T-cell (primary cell): Measurements from ENCODE around the gene HIKESHI. TPM values are rescaled to one million over a fixed set of nuclear protein-coding genes. Genes with fewer than 3 reads are reported as not detected.

ENCODE experiments used
- ATAC-seq, 4 experiments: fragments of 200-7000 bp in 3 of 4; fragments of 150-1000 bp in 1 of 4; cut with Tn5 transposase; replicated peaks in 1 of 4; 1 replicate in 3 of 4; 2 replicates in 1 of 4; pipeline ENCODE4 v1.10.0; 2021; ENCODE audit warnings: moderate library complexity in 3 of 4, mild to moderate bottlenecking in 2 of 4, moderate number of reproducible peaks in 1 of 4
- CTCF ChIA-PET, 2 donors: fragments of 300-600 bp; sonication (Branson Sonifier 250); formaldehyde crosslinking; loops; one replicate each; lab custom pipeline; 2022; ENCODE audit warnings: antibody characterized with exemption in 2 of 2; lab: Charles Lee
- POLR2A ChIA-PET, 2 donors: fragments of 300-600 bp; sonication (Branson Sonifier 250); formaldehyde crosslinking; loops; one replicate each; lab custom pipeline; 2022; ENCODE audit warnings: antibody characterized with exemption in 2 of 2; lab: Charles Lee
- DNase-seq, 35 experiments: peaks; one replicate each; pipeline versions ENCODE4 v3.0.0 to v3.0.0-alpha.2; 2013 to 2023
- H3K27ac ChIP-seq: one replicate; pipeline ENCODE4 v1.5.1; 2013; ENCODE audit warnings: low read length
- H3K27me3 ChIP-seq, 2 experiments: replicated peaks in 1 of 2; 1 replicate in 1 of 2; 2 replicates in 1 of 2; pipeline versions ENCODE4 v1.6.1 to v1.7.0; 2013; ENCODE audit warnings: low read length in 1 of 2, mixed read lengths in 1 of 2; ENCODE audit not compliant: control insufficient read depth in 2 of 2, insufficient read depth in 2 of 2; ENCODE audit errors: extremely low read depth in 1 of 2
- H3K36me3 ChIP-seq, 2 donors: 1 replicate in 1 of 2; 2 replicates in 1 of 2; pipeline versions ENCODE4 v1.6.1 to v1.7.0; 2013; ENCODE audit warnings: low read length in 1 of 2; ENCODE audit not compliant: control insufficient read depth in 2 of 2, insufficient read depth in 1 of 2; ENCODE audit errors: extremely low read depth in 1 of 2
- H3K4me1 ChIP-seq, 2 experiments: 1 replicate in 1 of 2; 2 replicates in 1 of 2; pipeline versions ENCODE4 v1.6.1 to v1.7.0; 2013; ENCODE audit warnings: low read length in 2 of 2, mixed read lengths in 1 of 2; ENCODE audit not compliant: insufficient read depth in 2 of 2, control insufficient read depth in 1 of 2; ENCODE audit errors: extremely low read depth in 1 of 2
- H3K4me3 ChIP-seq, 2 donors: 1 replicate in 1 of 2; 2 replicates in 1 of 2; pipeline versions ENCODE4 v1.5.1 to v1.7.0; 2013; ENCODE audit warnings: mild to moderate bottlenecking in 2 of 2, low read length in 1 of 2, moderate library complexity in 1 of 2; ENCODE audit not compliant: control insufficient read depth in 1 of 2; ENCODE audit errors: extremely low read depth in 1 of 2
- H3K9me3 ChIP-seq: 2 replicates; pipeline ENCODE4 v1.7.0; 2013
- H3K27ac Mint-ChIP-seq, 2 donors: one replicate each; pipeline ENCODE4 v1.8.0; 2020 to 2021; ENCODE audit warnings: mild to moderate bottlenecking in 2 of 2, mixed read lengths in 2 of 2
- H3K27me3 Mint-ChIP-seq, 2 donors: one replicate each; pipeline ENCODE4 v1.8.0; 2021 to 2022; ENCODE audit warnings: mixed read lengths in 2 of 2
- H3K36me3 Mint-ChIP-seq: one replicate; pipeline ENCODE4 v1.8.0; 2021; ENCODE audit warnings: mixed read lengths
- H3K4me1 Mint-ChIP-seq, 3 donors: one replicate each; pipeline ENCODE4 v1.8.0; 2020 to 2022; ENCODE audit warnings: mixed read lengths in 3 of 3, mild to moderate bottlenecking in 1 of 3
- H3K4me3 Mint-ChIP-seq, 3 donors: one replicate each; pipeline ENCODE4 v1.8.0; 2020 to 2022; ENCODE audit warnings: mild to moderate bottlenecking in 3 of 3, mixed read lengths in 3 of 3, moderate library complexity in 3 of 3
- H3K9me3 Mint-ChIP-seq, 3 donors: one replicate each; pipeline ENCODE4 v1.8.0; 2020 to 2022; ENCODE audit warnings: mixed read lengths in 3 of 3
- WGBS: methylation state at CpG from one replicate; pipeline ENCODE4 v1.1.5; 2013; ENCODE audit warnings: missing lambda C conversion rate; ENCODE audit not compliant: insufficient coverage; 5-methylcytosine and 5-hydroxymethylcytosine counted together
- total RNA-seq, 35 experiments: library from RNA in 6 of 35; stranded (reverse) in 6 of 35; fragments of 120-200 nt in 1 of 35; gene quantifications; one replicate each; pipeline versions ENCODE4 v1.2.1 to v1.2.4 and lab custom pipeline; 2013 to 2026

The HIKESHI gene
- total RNA-seq, 5 donors from 2014 or later (not counting 1 experiment from before 2014, with no cell fraction given) = 20.6 to 32.1 (median 28.7) TPM

- no peak overlapping the region for H3K27ac Mint-ChIP-seq
- H3K27me3 Mint-ChIP-seq = no peaks in the 10 kb centered on the region
- peaks cover 0 to 4% (median 0%) of the 10 kb centered on the region in 3 donors for H3K9me3 Mint-ChIP-seq
- peaks cover 75% of the 10 kb centered on the region for H3K36me3 Mint-ChIP-seq
- Histone ChIP-seq H3K9me3 (no peaks in the 10 kb centered on the region), H3K27ac (no peak overlapping the region), H3K27me3 (no peaks in the 10 kb centered on the region), H3K4me3 (no peak overlapping the region), H3K4me1 (peaks cover 0 to 5% of the 10 kb centered on the region in 2 experiments), H3K36me3 (peaks cover 3 to 54% of the 10 kb centered on the region in 2 donors)
- H3K4me3 Mint-ChIP-seq = no peak overlapping the region
- ATAC-seq (no peak), DNase-seq (no peak)
- ChIA-PET POLR2A (no interaction called here), CTCF (interaction anchor here in 1 of 2 donors (1.0 kb wide), 1 partner anchor 10 kb away, joined by 4 read pairs; no protein-coding TSS in a partner anchor)
- WGBS = 80% methylated on average over 1 of the region's 2 CpGs
- peaks cover 27 to 36% (median 31%) of the 10 kb centered on the region in 3 donors for H3K4me1 Mint-ChIP-seq
These were observed 26.3 kb upstream of the HIKESHI start for GRCh38 chr11:86275493-86276370.

- Mint-ChIP-seq H3K27me3 (no peaks in the 10 kb centered on the region), H3K36me3 (peaks cover 70% of the 10 kb centered on the region), H3K27ac (no peak overlapping the region), H3K9me3 (peaks cover 0 to 4% (median 0%) of the 10 kb centered on the region in 3 donors), H3K4me3 (no peak overlapping the region), H3K4me1 (peaks cover 11 to 39% (median 26%) of the 10 kb centered on the region in 3 donors)
- Histone ChIP-seq H3K4me3 (no peak overlapping the region), H3K27ac (no peak overlapping the region), H3K36me3 (peaks cover 3 to 54% of the 10 kb centered on the region in 2 donors), H3K27me3 (no peaks in the 10 kb centered on the region), H3K4me1 (peaks cover 0 to 5% of the 10 kb centered on the region in 2 experiments), H3K9me3 (no peaks in the 10 kb centered on the region)
- ChIA-PET CTCF (no interaction called here), POLR2A (no interaction called here)
- ATAC-seq (no peak), DNase-seq (no peak)
- WGBS = no CpG with 5 or more reads among the region's 1 CpG
These were observed 24.3 kb upstream of the HIKESHI start for GRCh38 chr11:86277741-86278140.

DNA sequence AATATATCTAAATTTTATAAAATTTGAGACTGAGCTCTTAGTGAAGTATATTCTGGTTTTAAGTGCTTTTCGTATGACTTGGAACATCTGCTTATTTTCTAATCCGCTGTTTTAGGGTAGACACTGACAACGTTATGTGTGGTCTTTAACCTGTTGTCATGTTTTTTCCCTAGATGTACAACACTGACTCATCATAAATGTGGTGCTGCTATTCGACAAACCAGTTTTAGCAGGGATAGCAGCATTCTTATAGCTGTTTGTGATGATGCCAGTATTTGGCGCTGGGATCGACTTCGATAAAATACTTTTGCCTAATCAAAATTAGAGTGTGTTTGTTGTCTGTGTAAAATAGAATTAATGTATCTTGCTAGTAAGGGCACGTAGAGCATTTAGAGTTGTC lies 23.8 kb upstream of the HIKESHI start:
- no peak overlapping the region for H3K27ac ChIP-seq
- Mint-ChIP-seq H3K4me3 (no peak overlapping the region), H3K9me3 (peaks cover 0 to 4% (median 0%) of the 10 kb centered on the region in 3 donors), H3K27me3 (no peaks in the 10 kb centered on the region), H3K4me1 (peaks cover 8 to 39% (median 26%) of the 10 kb centered on the region in 3 donors), H3K27ac (no peak overlapping the region), H3K36me3 (peaks cover 67% of the 10 kb centered on the region)
- no peak for ATAC-seq
- no peaks in the 10 kb centered on the region for H3K9me3 ChIP-seq
- 100% methylated on average over 2 of the region's 8 CpGs for WGBS
- no peaks in the 10 kb centered on the region for H3K27me3 ChIP-seq
- DNase-seq = no peak
- ChIA-PET CTCF (interaction anchor here in 1 of 2 donors (0.9 to 1.5 kb wide), 2 partner anchors 237 to 364 kb away, joined by 3 read pairs; no protein-coding TSS in a partner anchor), POLR2A (no interaction called here)
- peaks cover 3 to 50% of the 10 kb centered on the region in 2 donors for H3K36me3 ChIP-seq
- no peak overlapping the region for H3K4me3 ChIP-seq
- peaks cover 0 to 5% of the 10 kb centered on the region in 2 experiments for H3K4me1 ChIP-seq

DNA sequence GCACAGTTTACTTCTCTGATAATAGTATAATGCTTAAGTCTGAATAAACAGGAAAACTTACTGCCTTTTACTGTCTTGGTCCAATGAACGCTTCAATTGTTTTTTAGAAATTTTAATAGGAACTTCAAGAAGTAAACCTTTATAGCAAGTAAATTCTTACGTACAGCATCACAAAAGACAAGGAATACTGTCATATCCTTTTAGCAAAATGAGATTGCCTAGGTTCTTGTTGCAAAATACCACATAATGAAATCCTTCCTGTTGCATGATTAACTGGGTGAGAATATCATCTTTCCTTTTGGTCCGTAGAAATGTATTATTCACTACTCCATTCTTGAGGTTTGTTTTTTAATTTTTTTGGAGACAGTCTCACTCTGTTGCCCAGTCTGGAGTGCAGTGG lies 22.3 kb upstream of the HIKESHI start:
- ChIA-PET POLR2A (no interaction called here), CTCF (no interaction called here)
- no peak overlapping the region for H3K4me3 ChIP-seq
- no peak for DNase-seq
- Mint-ChIP-seq H3K36me3 (peaks cover 62% of the 10 kb centered on the region), H3K27me3 (no peaks in the 10 kb centered on the region), H3K27ac (no peak overlapping the region), H3K4me1 (peaks cover 8 to 26% (median 22%) of the 10 kb centered on the region in 3 donors), H3K4me3 (no peak overlapping the region), H3K9me3 (peaks cover 0 to 4% (median 0%) of the 10 kb centered on the region in 3 donors)
- no peak for ATAC-seq
- no peak overlapping the region for H3K27ac ChIP-seq
- no peaks in the 10 kb centered on the region for H3K27me3 ChIP-seq
- no peaks in the 10 kb centered on the region for H3K4me1 ChIP-seq
- WGBS = no CpG with 5 or more reads among the region's 3 CpGs
- no peaks in the 10 kb centered on the region for H3K9me3 ChIP-seq
- peaks cover 3 to 45% of the 10 kb centered on the region in 2 donors for H3K36me3 ChIP-seq

DNA sequence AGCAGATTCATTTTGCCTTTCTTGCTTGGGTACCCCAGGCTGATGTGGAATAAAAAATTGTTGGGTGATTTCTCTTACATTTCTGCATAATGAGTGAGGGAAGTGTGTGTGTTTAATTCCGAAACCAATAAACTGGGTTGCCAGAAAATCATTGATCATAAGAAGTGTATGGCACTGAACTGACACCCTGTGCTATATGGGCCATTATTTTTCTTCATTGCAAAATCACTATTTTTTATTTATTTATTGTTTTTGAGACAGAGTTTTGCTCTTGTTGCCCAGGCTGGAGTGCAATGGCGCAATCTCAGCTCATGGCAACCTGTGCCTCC lies 14.6 kb upstream of the HIKESHI start:
- H3K4me1 ChIP-seq = peaks cover 0 to 15% of the 10 kb centered on the region in 2 experiments
- no peak overlapping the region for H3K4me3 Mint-ChIP-seq
- peak overlapping the region; percentile 53 to 54 for H3K27ac Mint-ChIP-seq
- peaks cover 15 to 41% (median 25%) of the 10 kb centered on the region in 3 donors for H3K4me1 Mint-ChIP-seq
- no peaks in the 10 kb centered on the region for H3K9me3 ChIP-seq
- H3K36me3 ChIP-seq = peaks cover 0 to 3% of the 10 kb centered on the region in 2 donors
- no peak overlapping the region for H3K27ac ChIP-seq
- WGBS = 90% methylated on average over 1 of the region's 2 CpGs
- no peaks in the 10 kb centered on the region for H3K27me3 ChIP-seq
- H3K9me3 Mint-ChIP-seq = no peaks in the 10 kb centered on the region
- H3K4me3 ChIP-seq = no peak overlapping the region
- no peak for DNase-seq
- peaks cover 8% of the 10 kb centered on the region for H3K36me3 Mint-ChIP-seq
- POLR2A ChIA-PET = interaction anchor here in 1 of 2 donors (0.6 kb wide), 2 partner anchors 296 to 667 kb away, joined by 3 to 6 read pairs; no protein-coding TSS in a partner anchor
- CTCF ChIA-PET = no interaction called here
- no peaks in the 10 kb centered on the region for H3K27me3 Mint-ChIP-seq
- no peak for ATAC-seq

GRCh38 chr11:86288776-86289507 lies 13.1 kb upstream of the HIKESHI start:
- DNase-seq (peak in 1 of 35 experiments; percentile 13), ATAC-seq (no peak)
- no peaks in the 10 kb centered on the region for H3K27me3 Mint-ChIP-seq
- H3K36me3 Mint-ChIP-seq = peaks cover 4% of the 10 kb centered on the region
- peaks cover 15 to 50% (median 33%) of the 10 kb centered on the region in 3 donors for H3K4me1 Mint-ChIP-seq
- no peak overlapping the region for H3K4me3 Mint-ChIP-seq
- Histone ChIP-seq H3K4me3 (no peak overlapping the region), H3K4me1 (peaks cover 0 to 15% of the 10 kb centered on the region in 2 experiments), H3K27ac (peak overlapping the region; percentile 1), H3K27me3 (no peaks in the 10 kb centered on the region), H3K36me3 (peaks cover 0 to 3% of the 10 kb centered on the region in 2 donors), H3K9me3 (no peaks in the 10 kb centered on the region)
- CTCF ChIA-PET = interaction anchor here (0.6 to 1.6 kb wide), 5 partner anchors 12 to 300 kb away, joined by 3 to 6 read pairs (median 3); no protein-coding TSS in a partner anchor
- POLR2A ChIA-PET = interaction anchor here (0.6 kb wide), 3 partner anchors 141 to 553 kb away, joined by 3 to 6 read pairs (median 4); no protein-coding TSS in a partner anchor
- WGBS = 39% methylated on average over 3 of the region's 7 CpGs
- H3K27ac Mint-ChIP-seq = peak overlapping the region in 1 of 2 donors; percentile 21
- H3K9me3 Mint-ChIP-seq = no peaks in the 10 kb centered on the region
